SK-N-MC (cell line): ENCODE results near the gene NKIRAS1.

Source experiments
- EZH2 ChIP-seq: fragments of 200-600 bp; sonication (generic); IDR thresholded peaks from one replicate; pipeline ENCODE4 v1.6.1; 2017; ENCODE audit warnings: antibody characterized with exemption
- FOXP2 ChIP-seq: optimal IDR thresholded peaks from 2 replicates; pipeline ENCODE3; 2011; ENCODE audit warnings: mild to moderate bottlenecking, moderate library complexity; ENCODE audit not compliant: insufficient read depth; ENCODE audit errors: extremely low read length, control extremely low read depth
- POLR2AphosphoS5 ChIP-seq: IDR thresholded peaks from 2 replicates; pipeline ENCODE4 v1.6.1; 2012; ENCODE audit warnings: mild to moderate bottlenecking, low read depth, low read length, borderline replicate concordance

GRCh38 chr3:23888617-23889228, 28.1 kb downstream of the NKIRAS1 start:
- TF ChIP-seq POLR2AphosphoS5 (no peak), EZH2 (no peak), FOXP2 (no peak)
